Cerebellar nuclear complex (tissue), 1 donor: Measurements from ENCODE around the gene ASIC1.
A peak's percentile ranks its signal among the peaks of the same experiment; 100 is the strongest.
"Not testable (repeated sequence)": the region's sequence is repeated elsewhere in the genome, so short reads cannot be mapped to it uniquely, and the experiment has no call there.

Experiments used
- DNase-seq, 2 experiments: peaks; one replicate each; lab custom pipeline; 2025; lab: John Stamatoyannopoulos, UW

Gene ASIC1

GRCh38 chr12:50057000-50057841 lies at the start of gene ASIC1:
TSS of gene ASIC1 (plus strand) at chr12:50057596. CDS start at chr12:50058767, 1,171 bp downstream.
- no peak for DNase-seq

GRCh38 chr12:50013361-50014147 lies 43.8 kb upstream of the ASIC1 start:
- DNase-seq, result no peak

- no peak for DNase-seq
Measured at GRCh38 chr12:50014342-50014741, 43.1 kb upstream of the ASIC1 start.

GRCh38 chr12:50016501-50017475 lies 40.6 kb upstream of the ASIC1 start:
- no peak for DNase-seq

GRCh38 chr12:50017641-50018040 lies 39.8 kb upstream of the ASIC1 start:
- no peak for DNase-seq

GRCh38 chr12:50018154-50018553 lies 39.2 kb upstream of the ASIC1 start:
- DNase-seq, result no peak

- DNase-seq, result no peak
Measured at GRCh38 chr12:50018968-50019367, 38.4 kb upstream of the ASIC1 start.

- no peak for DNase-seq
Measured at GRCh38 chr12:50019524-50019923, 37.9 kb upstream of the ASIC1 start.

- DNase-seq, result no peak
Measured at GRCh38 chr12:50021031-50021430, 36.4 kb upstream of the ASIC1 start.

GRCh38 chr12:50022903-50023302 lies 34.5 kb upstream of the ASIC1 start:
- no peak for DNase-seq

GRCh38 chr12:50024227-50024626 lies 33.2 kb upstream of the ASIC1 start:
- DNase-seq, result no peak

- no peak for DNase-seq
Measured at GRCh38 chr12:50024805-50025186, 32.6 kb upstream of the ASIC1 start.

GRCh38 chr12:50025187-50026059 lies 32.0 kb upstream of the ASIC1 start, which contains the start of gene RACGAP1:
TSS of gene RACGAP1 (minus strand) at chr12:50025494. CDS start at chr12:50016715, 8,779 bp downstream.
- DNase-seq, result peak; percentile 87 to 95

- DNase-seq, result no peak
Measured at GRCh38 chr12:50026691-50027090, 30.7 kb upstream of the ASIC1 start.

GRCh38 chr12:50030449-50030848 lies 26.9 kb upstream of the ASIC1 start:
- DNase-seq, result not testable (repeated sequence)

- DNase-seq, result no peak
Measured at GRCh38 chr12:50032515-50032853, 24.9 kb upstream of the ASIC1 start.

- no peak for DNase-seq
Measured at GRCh38 chr12:50032854-50033581, 24.4 kb upstream of the ASIC1 start.

GRCh38 chr12:50038336-50038735 lies 19.1 kb upstream of the ASIC1 start:
- no peak for DNase-seq

GRCh38 chr12:50039151-50039835 lies 18.1 kb upstream of the ASIC1 start:
- peak in 1 of 2 experiments; percentile 11 for DNase-seq

- DNase-seq, result no peak
Measured at GRCh38 chr12:50040657-50041056, 16.7 kb upstream of the ASIC1 start.
